H9 (cell line): ENCODE data around the gene PLSCR2. TPM values are rescaled to one million over a fixed set of nuclear protein-coding genes. Genes with fewer than 3 reads are reported as not detected.

Source experiments
- DNase-seq: peaks from one replicate; pipeline ENCODE4 v3.0.0-alpha.2; 2017
- H2AFZ ChIP-seq: one replicate; pipeline ENCODE4 v1.6.1; 2013; ENCODE audit warnings: mild to moderate bottlenecking, low read length, control low read depth, moderate library complexity
- H2AK5ac ChIP-seq: 2 replicates; pipeline ENCODE4 v1.6.1; 2013; ENCODE audit warnings: low read length, control low read depth, mixed read lengths; ENCODE audit not compliant: insufficient read length
- H2BK120ac ChIP-seq: one replicate; pipeline ENCODE4 v1.6.1; 2013; ENCODE audit warnings: low read depth, mild to moderate bottlenecking, low read length, control low read depth, inconsistent platforms; ENCODE audit not compliant: poor library complexity, severe bottlenecking
- H2BK12ac ChIP-seq: 2 replicates; pipeline ENCODE4 v1.6.1; 2013; ENCODE audit warnings: low read length, control low read depth, mixed read lengths, low read depth; ENCODE audit not compliant: insufficient read length
- H2BK15ac ChIP-seq: 2 replicates; pipeline ENCODE4 v1.6.1; 2013; ENCODE audit warnings: low read depth, low read length, control low read depth
- H2BK20ac ChIP-seq: one replicate; pipeline ENCODE4 v1.6.1; 2013; ENCODE audit warnings: low read depth, mild to moderate bottlenecking, low read length, control low read depth, inconsistent platforms; ENCODE audit not compliant: poor library complexity, severe bottlenecking
- H2BK5ac ChIP-seq: 2 replicates; pipeline ENCODE4 v1.6.1; 2013; ENCODE audit warnings: low read length, control low read depth, mixed read lengths; ENCODE audit not compliant: insufficient read length
- H3K14ac ChIP-seq: 2 replicates; pipeline ENCODE4 v1.6.1; 2013; ENCODE audit warnings: low read length, control low read depth; ENCODE audit not compliant: insufficient read depth
- H3K18ac ChIP-seq: 2 replicates; pipeline ENCODE4 v1.6.1; 2013; ENCODE audit warnings: low read depth, mild to moderate bottlenecking, mixed read lengths, low read length, control low read depth; ENCODE audit not compliant: insufficient read length
- H3K23ac ChIP-seq: 2 replicates; pipeline ENCODE4 v1.6.1; 2013; ENCODE audit warnings: low read length, control low read depth, mixed read lengths, low read depth; ENCODE audit not compliant: insufficient read length
- H3K23me2 ChIP-seq: 2 replicates; pipeline ENCODE4 v1.6.1; 2013; ENCODE audit warnings: low read depth, mild to moderate bottlenecking, mixed read lengths, low read length, control low read depth; ENCODE audit not compliant: insufficient read length, poor library complexity, severe bottlenecking
- H3K27ac ChIP-seq: 2 replicates; pipeline ENCODE4 v1.5.1; 2013; ENCODE audit warnings: low read length, control low read depth, mixed read lengths, low read depth; ENCODE audit not compliant: insufficient read length
- H3K27me3 ChIP-seq: 2 replicates; pipeline ENCODE4 v1.6.1; 2013; ENCODE audit warnings: low read length, control low read depth, inconsistent platforms; ENCODE audit not compliant: insufficient read depth
- H3K4ac ChIP-seq: 2 replicates; pipeline ENCODE4 v1.6.1; 2013; ENCODE audit warnings: low read depth, mild to moderate bottlenecking, control low read depth, inconsistent platforms, low read length, moderate library complexity
- H3K4me1 ChIP-seq: 2 replicates; pipeline ENCODE4 v1.6.1; 2013; ENCODE audit warnings: low read length, control low read depth, inconsistent platforms; ENCODE audit not compliant: insufficient read depth
- H3K4me2 ChIP-seq: 2 replicates; pipeline ENCODE4 v1.6.1; 2013; ENCODE audit warnings: low read length, control low read depth, mixed read lengths; ENCODE audit not compliant: insufficient read length, insufficient read depth
- H3K56ac ChIP-seq: 2 replicates; pipeline ENCODE4 v1.6.1; 2013; ENCODE audit warnings: low read depth, mild to moderate bottlenecking, mixed read lengths, low read length, control low read depth; ENCODE audit not compliant: insufficient read length
- H3K79me1 ChIP-seq: 2 replicates; pipeline ENCODE4 v1.6.1; 2013; ENCODE audit warnings: low read depth, mild to moderate bottlenecking, moderate library complexity, low read length, control low read depth, inconsistent platforms; ENCODE audit not compliant: insufficient read depth, poor library complexity, severe bottlenecking
- H3K79me2 ChIP-seq: 2 replicates; pipeline ENCODE4 v1.6.1; 2013; ENCODE audit warnings: low read length, control low read depth, inconsistent platforms; ENCODE audit not compliant: insufficient read depth
- H3K9ac ChIP-seq: 2 replicates; pipeline ENCODE4 v1.6.1; 2013; ENCODE audit warnings: low read length, control low read depth, mixed read lengths; ENCODE audit not compliant: insufficient read length; ENCODE audit errors: extremely low read depth
- H3K9me3 ChIP-seq: one replicate; pipeline ENCODE4 v1.6.1; 2013; ENCODE audit warnings: low read depth, low read length, inconsistent platforms; ENCODE audit not compliant: control insufficient read depth
- H3T11ph ChIP-seq: one replicate; pipeline ENCODE4 v1.6.1; 2013; ENCODE audit warnings: mild to moderate bottlenecking, low read length, control low read depth, inconsistent platforms
- H4K20me1 ChIP-seq: one replicate; pipeline ENCODE4 v1.6.1; 2013; ENCODE audit not compliant: control insufficient read depth, insufficient read length, insufficient read depth
- H4K5ac ChIP-seq: 2 replicates; pipeline ENCODE4 v1.6.1; 2013; ENCODE audit warnings: low read depth, mild to moderate bottlenecking, mixed read lengths, low read length, control low read depth; ENCODE audit not compliant: insufficient read length
- H4K8ac ChIP-seq: replicated peaks from 2 replicates; pipeline ENCODE4 v1.6.1; 2013; ENCODE audit warnings: low read length, control low read depth, mixed read lengths, low read depth; ENCODE audit not compliant: insufficient read length
- H4K91ac ChIP-seq: 2 replicates; pipeline ENCODE4 v1.6.1; 2013; ENCODE audit warnings: low read depth, mild to moderate bottlenecking, moderate library complexity, mixed read lengths, low read length, control low read depth; ENCODE audit not compliant: insufficient read length
- H3K27ac Mint-ChIP-seq, 3 experiments: 2 replicates in 2 of 3; 3 replicates in 1 of 3; pipeline ENCODE4 v1.8.0; 2020 to 2021; ENCODE audit warnings: mixed read lengths in 3 of 3, mild to moderate bottlenecking in 1 of 3, moderate library complexity in 1 of 3
- H3K27me3 Mint-ChIP-seq: 2 replicates; pipeline ENCODE4 v1.8.0; 2021; ENCODE audit warnings: low read depth, mild to moderate bottlenecking, moderate library complexity, mixed read lengths
- H3K36me3 Mint-ChIP-seq, 3 experiments: 2 replicates in 2 of 3; 3 replicates in 1 of 3; pipeline ENCODE4 v1.8.0; 2020 to 2021; ENCODE audit warnings: low read depth in 3 of 3, mixed read lengths in 3 of 3; ENCODE audit not compliant: insufficient read depth in 1 of 3
- H3K4me1 Mint-ChIP-seq, 2 experiments: 2 replicates each; pipeline ENCODE4 v1.8.0; 2020; ENCODE audit warnings: mixed read lengths in 2 of 2
- H3K4me3 Mint-ChIP-seq, 2 experiments: 2 replicates in 1 of 2; 3 replicates in 1 of 2; pipeline ENCODE4 v1.8.0; 2020 to 2021; ENCODE audit warnings: mild to moderate bottlenecking in 2 of 2, mixed read lengths in 2 of 2, moderate library complexity in 1 of 2
- H3K9me3 Mint-ChIP-seq, 2 experiments: 2 replicates in 1 of 2; 3 replicates in 1 of 2; pipeline ENCODE4 v1.8.0; 2020; ENCODE audit warnings: mild to moderate bottlenecking in 2 of 2, mixed read lengths in 2 of 2, moderate library complexity in 1 of 2
- WGBS: extraction: QIAGEN DNeasy Blood & Tissue Kit; methylation state at CpG from one replicate; pipeline ENCODE4 v1.1.7; 2013; ENCODE audit warnings: missing lambda C conversion rate, low lambda C conversion rate, mixed read lengths; ENCODE audit not compliant: insufficient read length; ENCODE audit errors: extremely low coverage; 5-methylcytosine and 5-hydroxymethylcytosine counted together
- total RNA-seq: library from RNA; stranded (reverse); gene quantifications from 2 replicates; pipeline ENCODE4 v1.2.1, GENCODE V29; 2021
- TF ChIP-seq, protein P1 (sequence below): fragments of 200-600 bp; sonication (generic); conservative IDR thresholded peaks from 3 replicates; pipeline ENCODE4 v1.8.0; 2021; ENCODE audit warnings: antibody characterized with exemption, mild to moderate bottlenecking

Gene PLSCR2
- total RNA-seq, 1 experiment from 2014 or later: not detected

DNA sequence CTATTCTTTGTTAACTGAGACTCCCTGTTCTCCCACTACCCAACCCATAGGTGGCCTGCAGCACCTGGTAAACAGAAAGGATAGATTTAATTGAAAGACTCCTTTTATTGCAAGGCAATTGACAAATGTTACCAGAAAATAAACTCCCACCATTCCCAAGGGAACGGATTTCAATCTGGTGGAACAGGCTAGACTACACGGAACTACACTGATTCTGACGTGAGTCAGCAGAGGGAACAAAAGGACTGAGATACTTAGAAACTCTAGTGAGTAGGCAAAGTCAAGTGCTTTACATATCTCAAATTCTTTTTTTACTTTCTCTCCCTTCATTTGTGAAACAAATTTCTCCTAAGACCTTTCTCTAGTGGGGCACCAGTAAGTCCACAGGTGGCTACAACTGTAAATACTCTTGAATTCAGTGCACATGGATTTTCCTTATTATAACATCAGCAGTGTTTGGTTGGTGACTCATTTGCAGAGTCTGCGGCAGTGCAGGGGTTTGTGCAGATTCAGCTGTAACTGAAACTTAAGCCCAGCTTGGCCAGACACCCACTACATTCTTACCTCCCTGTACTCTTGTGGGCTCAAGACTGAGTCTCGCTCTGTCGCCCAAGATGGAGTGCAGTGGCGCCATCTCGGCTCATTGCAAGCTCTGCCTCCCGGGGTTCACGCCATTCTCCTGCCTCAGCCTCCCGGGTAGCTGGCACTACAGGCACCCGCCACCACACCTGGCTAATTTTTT is 34.3 kb upstream of the PLSCR2 start:
- H3K9ac ChIP-seq: no peak overlapping the region
- no peak overlapping the region for H4K8ac ChIP-seq
- H3K4ac ChIP-seq: no peak overlapping the region
- H3K27ac ChIP-seq: no peak overlapping the region
- WGBS: no CpG with 5 or more reads among the region's 12 CpGs
- no peaks in the 10 kb centered on the region; a peak in 2 of 5 replicates for H3K9me3 Mint-ChIP-seq
- H3K23ac ChIP-seq: no peak overlapping the region
- no peak overlapping the region for H3K14ac ChIP-seq
- TF ChIP-seq, protein P1, sequence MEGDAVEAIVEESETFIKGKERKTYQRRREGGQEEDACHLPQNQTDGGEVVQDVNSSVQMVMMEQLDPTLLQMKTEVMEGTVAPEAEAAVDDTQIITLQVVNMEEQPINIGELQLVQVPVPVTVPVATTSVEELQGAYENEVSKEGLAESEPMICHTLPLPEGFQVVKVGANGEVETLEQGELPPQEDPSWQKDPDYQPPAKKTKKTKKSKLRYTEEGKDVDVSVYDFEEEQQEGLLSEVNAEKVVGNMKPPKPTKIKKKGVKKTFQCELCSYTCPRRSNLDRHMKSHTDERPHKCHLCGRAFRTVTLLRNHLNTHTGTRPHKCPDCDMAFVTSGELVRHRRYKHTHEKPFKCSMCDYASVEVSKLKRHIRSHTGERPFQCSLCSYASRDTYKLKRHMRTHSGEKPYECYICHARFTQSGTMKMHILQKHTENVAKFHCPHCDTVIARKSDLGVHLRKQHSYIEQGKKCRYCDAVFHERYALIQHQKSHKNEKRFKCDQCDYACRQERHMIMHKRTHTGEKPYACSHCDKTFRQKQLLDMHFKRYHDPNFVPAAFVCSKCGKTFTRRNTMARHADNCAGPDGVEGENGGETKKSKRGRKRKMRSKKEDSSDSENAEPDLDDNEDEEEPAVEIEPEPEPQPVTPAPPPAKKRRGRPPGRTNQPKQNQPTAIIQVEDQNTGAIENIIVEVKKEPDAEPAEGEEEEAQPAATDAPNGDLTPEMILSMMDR: peak; percentile 47; the same call in 2 of the 3 replicates
- no peak overlapping the region for H2AFZ ChIP-seq
- no peaks in the 10 kb centered on the region for H3K27me3 ChIP-seq
- H3K9me3 ChIP-seq: no peaks in the 10 kb centered on the region
- H2AK5ac ChIP-seq: no peak overlapping the region
- no peaks in the 10 kb centered on the region for H3K27me3 Mint-ChIP-seq
- peaks cover 4% of the 10 kb centered on the region; the same call in 1 of the 2 replicates for H3K4me1 ChIP-seq
- no peak overlapping the region for H2BK120ac ChIP-seq
- no peak overlapping the region for H2BK20ac ChIP-seq
- no peaks in the 10 kb centered on the region for H4K20me1 ChIP-seq
- H2BK12ac ChIP-seq: no peak overlapping the region
- no peak overlapping the region for H3T11ph ChIP-seq
- no peak overlapping the region for H4K91ac ChIP-seq
- H4K5ac ChIP-seq: no peak overlapping the region
- H3K18ac ChIP-seq: no peak overlapping the region
- H2BK15ac ChIP-seq: no peak overlapping the region
- no peak overlapping the region for H2BK5ac ChIP-seq
- no peaks in the 10 kb centered on the region for H3K79me2 ChIP-seq
- peaks cover 2 to 10% (median 8%) of the 10 kb centered on the region in 3 experiments for H3K36me3 Mint-ChIP-seq
- no peak overlapping the region for H3K56ac ChIP-seq
- no peaks in the 10 kb centered on the region for H3K79me1 ChIP-seq
- no peaks in the 10 kb centered on the region for H3K23me2 ChIP-seq
- H3K4me2 ChIP-seq: no peak overlapping the region
- H3K4me3 Mint-ChIP-seq: no peak overlapping the region
- H3K27ac Mint-ChIP-seq: peak overlapping the region; percentile 87 to 97 (median 92)
- H3K4me1 Mint-ChIP-seq: peaks cover 55 to 57% of the 10 kb centered on the region in 2 experiments
- no peak for DNase-seq
